Panc1 (cell line): Measurements from ENCODE around the gene SART1. TPM values are rescaled to one million over a fixed set of nuclear protein-coding genes. Genes with fewer than 3 reads are reported as not detected.
A peak's percentile ranks its signal among the peaks of the same experiment; 100 is the strongest.

Source experiments
- ATAC-seq: fragments of 200-7000 bp; cut with Tn5 transposase; 2 replicates; pipeline ENCODE4 v1.9.1; 2020; ENCODE audit warnings: mild to moderate bottlenecking, moderate library complexity
- BruUV-seq: library from RNA; stranded (reverse); fragments of 400-500 nt; replicated peaks from 2 replicates; lab custom pipeline; 2021; lab: Mats Ljungman, UMichigan
- CTCF ChIA-PET: fragments of 300-600 bp; sonication (Branson Sonifier 250); formaldehyde crosslinking; loops from one replicate; lab custom pipeline; 2022; ENCODE audit warnings: antibody characterized with exemption; lab: Charles Lee
- POLR2A ChIA-PET: fragments of 300-600 bp; sonication (Branson Sonifier 250); formaldehyde crosslinking; loops from one replicate; lab custom pipeline; 2022; ENCODE audit warnings: antibody characterized with exemption; lab: Charles Lee
- DNase-seq: peaks from one replicate; pipeline ENCODE4 v3.0.0-alpha.2; 2010; ENCODE audit warnings: low read depth, low spot score
- H3K27ac ChIP-seq: 2 replicates; pipeline ENCODE4 v1.5.1; 2011; ENCODE audit warnings: mild to moderate bottlenecking, low read length, inconsistent platforms
- H3K27me3 ChIP-seq: fragments of 200-500 bp; sonication (Bioruptor generic); 2 replicates; pipeline ENCODE4 v1.6.0; 2014; ENCODE audit warnings: low read length, inconsistent platforms; ENCODE audit not compliant: control insufficient read depth, insufficient read depth
- H3K36me3 ChIP-seq: fragments of 200-500 bp; sonication (Bioruptor generic); 2 replicates; pipeline ENCODE4 v1.5.1; 2014; ENCODE audit warnings: inconsistent platforms, mild to moderate bottlenecking, low read length, moderate library complexity; ENCODE audit not compliant: control insufficient read depth, insufficient read depth
- H3K4me1 ChIP-seq: 2 replicates; pipeline ENCODE4 v1.5.1; 2011; ENCODE audit warnings: inconsistent platforms, mild to moderate bottlenecking, low read length, moderate library complexity; ENCODE audit not compliant: control insufficient read depth, insufficient read depth
- H3K4me3 ChIP-seq, 2 experiments: 2 replicates each; pipeline ENCODE4 v1.5.1; 2011 to 2012; ENCODE audit warnings: low read depth in 2 of 2, low read length in 2 of 2, mild to moderate bottlenecking in 2 of 2, inconsistent platforms in 1 of 2, moderate library complexity in 1 of 2
- H3K9me3 ChIP-seq: fragments of 200-500 bp; sonication (Bioruptor generic); 2 replicates; pipeline ENCODE4 v1.5.1; 2014; ENCODE audit warnings: low read depth, mild to moderate bottlenecking, inconsistent platforms, low read length, moderate library complexity; ENCODE audit not compliant: control insufficient read depth, insufficient read depth
- POLR2AphosphoS5 ChIP-seq: IDR thresholded peaks from 2 replicates; pipeline ENCODE4 v1.6.1; 2012; ENCODE audit warnings: mild to moderate bottlenecking, low read depth, low read length, moderate library complexity
- SIN3A ChIP-seq: IDR thresholded peaks from 2 replicates; pipeline ENCODE4 v1.6.1; 2012; ENCODE audit warnings: low read depth, mild to moderate bottlenecking, low read length, moderate library complexity, borderline replicate concordance; ENCODE audit not compliant: insufficient read depth
- TCF7L2 ChIP-seq: IDR thresholded peaks from 2 replicates; pipeline ENCODE4 v1.6.1; 2011; ENCODE audit warnings: mild to moderate bottlenecking, low read depth, low read length, inconsistent platforms
- in situ Hi-C: cut with HindIII; loops from 2 replicates; pipeline ENCODE4 v1.10.0; 2016; ENCODE audit warnings: low sequenced_read_pairs, low pct_unique_long_range_greater_than_20kb
- intact Hi-C: fragments of 100-400 bp; cut with micrococcal nuclease; formaldehyde crosslinking; loops from one replicate; pipeline ENCODE4 v1.10.0; 2022; ENCODE audit not compliant: unreplicated experiment
- total RNA-seq: library from RNA; stranded (reverse); gene quantifications from one replicate; pipeline ENCODE4 v1.2.1, GENCODE V29; 2021; ENCODE audit not compliant: unreplicated experiment
- TF ChIP-seq, protein P1 (sequence below), 2 experiments: IDR thresholded peaks; 2 replicates each; pipeline ENCODE4 v1.6.1; 2011 to 2012; ENCODE audit warnings: low read depth in 2 of 2, control low read depth in 1 of 2, low read length in 1 of 2, mild to moderate bottlenecking in 1 of 2, moderate library complexity in 1 of 2; ENCODE audit not compliant: insufficient read depth in 1 of 2
- TF ChIP-seq, protein P2 (sequence below): fragments of 450-650 bp; IDR thresholded peaks from 2 replicates; pipeline ENCODE4 v1.5.1; 2017; ENCODE audit warnings: mild to moderate bottlenecking

The SART1 gene
- total RNA-seq, 1 experiment from 2014 or later: 76.4 TPM

DNA sequence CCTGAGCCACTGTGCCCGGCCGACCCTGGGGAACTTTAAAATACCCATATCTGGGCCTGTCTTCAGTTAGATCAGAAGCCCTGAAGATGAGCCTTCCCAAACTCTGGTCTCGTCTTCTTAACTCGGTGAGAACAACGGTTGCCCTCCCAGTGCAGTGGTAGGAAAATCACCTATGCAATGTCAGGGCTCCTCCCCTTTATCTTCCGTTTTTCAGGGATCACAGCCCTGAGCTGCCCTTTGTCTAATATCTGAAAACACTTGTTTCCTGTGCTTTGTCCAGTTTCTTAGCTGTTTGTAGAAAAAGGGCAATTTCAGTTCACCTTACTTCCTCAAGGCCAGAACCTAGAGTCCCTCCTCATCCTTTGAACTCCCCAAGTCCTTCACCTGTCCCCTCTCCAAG lies 32.9 kb upstream of the SART1 start:
- Histone ChIP-seq H3K9me3 (no peaks in the 10 kb centered on the region), H3K4me1 (peaks cover 14% of the 10 kb centered on the region), H3K27me3 (no peaks in the 10 kb centered on the region), H3K27ac (no peak overlapping the region), H3K4me3 (no peak overlapping the region), H3K36me3 (no peaks in the 10 kb centered on the region)
- TF ChIP-seq, protein P1, sequence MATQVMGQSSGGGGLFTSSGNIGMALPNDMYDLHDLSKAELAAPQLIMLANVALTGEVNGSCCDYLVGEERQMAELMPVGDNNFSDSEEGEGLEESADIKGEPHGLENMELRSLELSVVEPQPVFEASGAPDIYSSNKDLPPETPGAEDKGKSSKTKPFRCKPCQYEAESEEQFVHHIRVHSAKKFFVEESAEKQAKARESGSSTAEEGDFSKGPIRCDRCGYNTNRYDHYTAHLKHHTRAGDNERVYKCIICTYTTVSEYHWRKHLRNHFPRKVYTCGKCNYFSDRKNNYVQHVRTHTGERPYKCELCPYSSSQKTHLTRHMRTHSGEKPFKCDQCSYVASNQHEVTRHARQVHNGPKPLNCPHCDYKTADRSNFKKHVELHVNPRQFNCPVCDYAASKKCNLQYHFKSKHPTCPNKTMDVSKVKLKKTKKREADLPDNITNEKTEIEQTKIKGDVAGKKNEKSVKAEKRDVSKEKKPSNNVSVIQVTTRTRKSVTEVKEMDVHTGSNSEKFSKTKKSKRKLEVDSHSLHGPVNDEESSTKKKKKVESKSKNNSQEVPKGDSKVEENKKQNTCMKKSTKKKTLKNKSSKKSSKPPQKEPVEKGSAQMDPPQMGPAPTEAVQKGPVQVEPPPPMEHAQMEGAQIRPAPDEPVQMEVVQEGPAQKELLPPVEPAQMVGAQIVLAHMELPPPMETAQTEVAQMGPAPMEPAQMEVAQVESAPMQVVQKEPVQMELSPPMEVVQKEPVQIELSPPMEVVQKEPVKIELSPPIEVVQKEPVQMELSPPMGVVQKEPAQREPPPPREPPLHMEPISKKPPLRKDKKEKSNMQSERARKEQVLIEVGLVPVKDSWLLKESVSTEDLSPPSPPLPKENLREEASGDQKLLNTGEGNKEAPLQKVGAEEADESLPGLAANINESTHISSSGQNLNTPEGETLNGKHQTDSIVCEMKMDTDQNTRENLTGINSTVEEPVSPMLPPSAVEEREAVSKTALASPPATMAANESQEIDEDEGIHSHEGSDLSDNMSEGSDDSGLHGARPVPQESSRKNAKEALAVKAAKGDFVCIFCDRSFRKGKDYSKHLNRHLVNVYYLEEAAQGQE (IDR thresholded peaks at IDR 0.05; ENCODE audit: insufficient read depth in 1 of 2, low read depth in 2 of 2, low read length in 1 of 2): no peak
- TF ChIP-seq POLR2AphosphoS5 (no peak), SIN3A (no peak), TCF7L2 (no peak)
- TF ChIP-seq, protein P2, sequence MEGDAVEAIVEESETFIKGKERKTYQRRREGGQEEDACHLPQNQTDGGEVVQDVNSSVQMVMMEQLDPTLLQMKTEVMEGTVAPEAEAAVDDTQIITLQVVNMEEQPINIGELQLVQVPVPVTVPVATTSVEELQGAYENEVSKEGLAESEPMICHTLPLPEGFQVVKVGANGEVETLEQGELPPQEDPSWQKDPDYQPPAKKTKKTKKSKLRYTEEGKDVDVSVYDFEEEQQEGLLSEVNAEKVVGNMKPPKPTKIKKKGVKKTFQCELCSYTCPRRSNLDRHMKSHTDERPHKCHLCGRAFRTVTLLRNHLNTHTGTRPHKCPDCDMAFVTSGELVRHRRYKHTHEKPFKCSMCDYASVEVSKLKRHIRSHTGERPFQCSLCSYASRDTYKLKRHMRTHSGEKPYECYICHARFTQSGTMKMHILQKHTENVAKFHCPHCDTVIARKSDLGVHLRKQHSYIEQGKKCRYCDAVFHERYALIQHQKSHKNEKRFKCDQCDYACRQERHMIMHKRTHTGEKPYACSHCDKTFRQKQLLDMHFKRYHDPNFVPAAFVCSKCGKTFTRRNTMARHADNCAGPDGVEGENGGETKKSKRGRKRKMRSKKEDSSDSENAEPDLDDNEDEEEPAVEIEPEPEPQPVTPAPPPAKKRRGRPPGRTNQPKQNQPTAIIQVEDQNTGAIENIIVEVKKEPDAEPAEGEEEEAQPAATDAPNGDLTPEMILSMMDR: no peak
- intact Hi-C loops (no loop called here), in situ Hi-C loops (no loop called here)
- POLR2A ChIA-PET: interaction anchor here (0.6 kb wide), 1 partner anchor 76 kb away, joined by 4 read pairs; no protein-coding TSS in a partner anchor
- DNase-seq (no peak), ATAC-seq (no peak)
- CTCF ChIA-PET: no interaction called here
- no TSS peak for BruUV-seq

DNA sequence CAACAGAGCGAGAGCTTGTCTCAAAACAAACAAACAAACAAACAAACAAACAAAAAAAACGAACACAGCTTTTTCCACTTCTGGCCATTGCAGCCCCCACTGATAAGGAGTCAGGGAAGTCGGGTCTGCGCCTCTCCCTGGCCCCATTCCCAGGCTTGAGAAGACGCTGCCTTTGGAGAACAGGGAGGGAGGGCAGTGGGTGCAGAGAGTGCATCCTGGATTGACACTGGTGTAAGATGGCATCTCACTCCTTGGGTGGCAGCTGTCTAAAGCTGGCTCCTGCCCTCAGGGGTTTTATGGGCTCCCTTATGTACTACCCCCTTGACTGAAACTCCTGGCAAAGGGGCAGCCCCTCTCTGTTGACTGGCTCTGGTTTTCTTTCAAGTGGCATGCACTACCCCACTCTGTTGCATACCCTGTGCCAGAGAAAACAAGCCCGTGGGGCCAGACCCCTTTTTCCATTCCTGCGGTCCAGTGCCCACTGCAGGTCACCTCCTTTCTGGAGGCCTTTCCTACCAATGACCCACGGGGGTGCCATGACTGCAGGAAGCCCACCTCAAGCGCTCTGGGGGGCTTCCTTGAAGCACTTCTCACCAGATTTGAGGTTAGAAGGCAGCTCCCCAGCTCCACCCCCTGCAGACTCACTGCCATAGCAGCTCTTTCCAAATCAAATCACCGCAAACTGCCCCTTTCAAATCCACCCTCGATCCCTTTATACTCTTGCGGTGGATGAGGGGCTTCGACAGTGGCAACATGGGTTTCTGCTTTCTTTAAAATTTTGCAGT lies 29.6 kb upstream of the SART1 start:
- POLR2A ChIA-PET: interaction anchor here (0.6 kb wide), 1 partner anchor 31 kb away, joined by 3 read pairs; the partner anchor contains the start of gene FOSL1
- no peak for DNase-seq
- BruUV-seq: no TSS peak
- Histone ChIP-seq H3K36me3 (no peaks in the 10 kb centered on the region), H3K4me1 (peaks cover 10% of the 10 kb centered on the region), H3K4me3 (no peak overlapping the region), H3K27me3 (no peaks in the 10 kb centered on the region), H3K9me3 (no peaks in the 10 kb centered on the region), H3K27ac (no peak overlapping the region)
- CTCF ChIA-PET: interaction anchor here (0.6 to 1.5 kb wide), 3 partner anchors 39 to 47 kb away, joined by 3 to 16 read pairs (median 5); partner anchors contain the start of gene FIBP
- intact Hi-C loops: no loop called here
- in situ Hi-C loops: no loop called here
- ATAC-seq: peak; percentile 53
- TF ChIP-seq POLR2AphosphoS5 (no peak), TCF7L2 (no peak), SIN3A (no peak)
- TF ChIP-seq, protein P1 (IDR thresholded peaks at IDR 0.05; ENCODE audit: insufficient read depth in 1 of 2, low read depth in 2 of 2, low read length in 1 of 2): no peak
- TF ChIP-seq, protein P2: no peak
